22Rv1 (cell line): ENCODE results near the gene MTMR11.
A peak's percentile ranks its signal among the peaks of the same experiment; 100 is the strongest.

Experiments
- H3K27ac ChIP-seq: fragments of 450-650 bp; 2 replicates; pipeline ENCODE4 v1.5.1; 2017
- CTCF ChIP-seq: fragments of 450-650 bp; IDR thresholded peaks from 2 replicates; pipeline ENCODE4 v1.5.1; 2017; ENCODE audit warnings: mild to moderate bottlenecking
- ZFX ChIP-seq: fragments of 450-650 bp; IDR thresholded peaks from 2 replicates; pipeline ENCODE4 v1.6.1; 2017; ENCODE audit warnings: antibody characterized with exemption, borderline replicate concordance

The MTMR11 gene

GRCh38 chr1:149934356-149934755 is 2.3 kb downstream of the MTMR11 start:
- no peak for TF ChIP-seq ZFX
- H3K27ac ChIP-seq, result peak overlapping the region; percentile 97

GRCh38 chr1:149933208-149933607 is 3.5 kb downstream of the MTMR11 start:
- TF ChIP-seq ZFX (no peak), CTCF (no peak)
- no peak overlapping the region for H3K27ac ChIP-seq

GRCh38 chr1:149932474-149932873 is 4.2 kb downstream of the MTMR11 start:
- 0 out of 2 replicates have a peak overlapping the region, but pooled peaks have one; percentile 21 for H3K27ac ChIP-seq
- no peak for TF ChIP-seq ZFX
- no peak for TF ChIP-seq CTCF

GRCh38 chr1:149931212-149931790 is 5.4 kb downstream of the MTMR11 start:
- H3K27ac ChIP-seq, result peak overlapping the region; percentile 5; the same call in 1 of the 2 replicates
- TF ChIP-seq ZFX (no peak), CTCF (no peak)

- peak overlapping the region; percentile 96 for H3K27ac ChIP-seq
- TF ChIP-seq CTCF (no peak), ZFX (no peak)
These were observed 6.8 kb downstream of the MTMR11 start for GRCh38 chr1:149929856-149930255.

GRCh38 chr1:149928401-149928724 is 8.3 kb downstream of the MTMR11 start:
- H3K27ac ChIP-seq, result peak overlapping the region; percentile 96
- TF ChIP-seq CTCF, result no peak
- no peak for TF ChIP-seq ZFX

GRCh38 chr1:149927563-149928400 is 8.9 kb downstream of the MTMR11 start, which contains the start of gene SF3B4:
SF3B4 (minus strand) TSS chr1:149927803; CDS start chr1:149927759, 44 bp downstream.
- peak within 1 kb of the TSS; percentile 96 for H3K27ac ChIP-seq
- no peak for TF ChIP-seq ZFX

- no peak for TF ChIP-seq ZFX
- TF ChIP-seq CTCF, result no peak
- peak overlapping the region; percentile 96 for H3K27ac ChIP-seq
These were observed 9.6 kb downstream of the MTMR11 start for GRCh38 chr1:149927056-149927562.
